HFFc6 (cell line): ENCODE measurements around the gene NPS. TPM values are rescaled to one million over a fixed set of nuclear protein-coding genes. Genes with fewer than 3 reads are reported as not detected.

Experiments used
- DNase-seq: peaks from one replicate; pipeline ENCODE4 v3.0.0-alpha.2; 2018
- H3K27ac Mint-ChIP-seq: 2 replicates; pipeline ENCODE4 v1.8.0; 2020; ENCODE audit warnings: mild to moderate bottlenecking, mixed read lengths
- H3K27me3 Mint-ChIP-seq: 2 replicates; pipeline ENCODE4 v1.8.0; 2021; ENCODE audit warnings: mild to moderate bottlenecking, moderate library complexity, mixed read lengths; ENCODE audit not compliant: insufficient read depth
- H3K36me3 Mint-ChIP-seq: 2 replicates; pipeline ENCODE4 v1.8.0; 2021; ENCODE audit warnings: low read depth, mixed read lengths
- H3K4me1 Mint-ChIP-seq: 2 replicates; pipeline ENCODE4 v1.8.0; 2020; ENCODE audit warnings: low read depth, mixed read lengths
- H3K4me3 Mint-ChIP-seq: 2 replicates; pipeline ENCODE4 v1.8.0; 2020; ENCODE audit warnings: mild to moderate bottlenecking, moderate library complexity, mixed read lengths
- H3K9me3 Mint-ChIP-seq: 2 replicates; pipeline ENCODE4 v1.8.0; 2020; ENCODE audit warnings: mild to moderate bottlenecking, mixed read lengths
- CTCF ChIP-seq: fragments of 200-600 bp; sonication (generic); IDR thresholded peaks from 2 replicates; pipeline ENCODE4 v1.5.0; 2021; ENCODE audit warnings: antibody characterized with exemption, mild to moderate bottlenecking
- long read RNA-seq: library from polyadenylated mRNA; unstranded; transcript quantifications from one replicate; pipeline ENCODE4 v2.0.0, GENCODE V29; 2019
- total RNA-seq, 6 experiments: library from RNA; stranded (reverse); fragmentation: NEBNext Ultra II Directional; extraction: Animal tissue kit (Norgen Biotek cat#: 25700); gene quantifications; 2 replicates in 1 of 6; 3 replicates in 5 of 6; pipeline ENCODE4 v1.2.3, GENCODE V29; 2021

Gene NPS
- total RNA-seq, result not detected
- long read RNA-seq, result 0 reads

- Mint-ChIP-seq H3K27ac (no peak within 1 kb of the TSS), H3K27me3 (no peaks in the 10 kb centered on the region; the same call in 1 of the 2 replicates), H3K4me1 (no peaks in the 10 kb centered on the region), H3K4me3 (no peak within 1 kb of the TSS), H3K9me3 (peaks cover 68% of the 10 kb centered on the region), H3K36me3 (peaks cover 2% of the 10 kb centered on the region; the same call in 1 of the 2 replicates)
- no peak for TF ChIP-seq CTCF
- DNase-seq, result no peak
Observed at GRCh38 chr10:127549009-127549408, at the start of gene NPS. NPS (plus strand) TSS chr10:127549309; CDS start chr10:127549369, 60 bp downstream.

GRCh38 chr10:127500127-127500526, 49.0 kb upstream of the NPS start:
- no peak overlapping the region for H3K27ac Mint-ChIP-seq
- TF ChIP-seq CTCF, result no peak
- peaks cover 3% of the 10 kb centered on the region for H3K27me3 Mint-ChIP-seq
- no peaks in the 10 kb centered on the region for H3K4me1 Mint-ChIP-seq
- no peak overlapping the region for H3K4me3 Mint-ChIP-seq
- no peak for DNase-seq
- peaks cover 30% of the 10 kb centered on the region; the same call in 1 of the 2 replicates for H3K9me3 Mint-ChIP-seq
- peaks cover 4% of the 10 kb centered on the region; the same call in 1 of the 2 replicates for H3K36me3 Mint-ChIP-seq

- Mint-ChIP-seq H3K36me3 (no peaks in the 10 kb centered on the region), H3K9me3 (peaks cover 15% of the 10 kb centered on the region; the same call in 1 of the 2 replicates), H3K27ac (no peak overlapping the region), H3K27me3 (peaks cover 1% of the 10 kb centered on the region; the same call in 1 of the 2 replicates), H3K4me1 (no peaks in the 10 kb centered on the region), H3K4me3 (no peak overlapping the region)
- TF ChIP-seq CTCF, result no peak
- no peak for DNase-seq
Observed at GRCh38 chr10:127506094-127506493, 43.0 kb upstream of the NPS start.

- Mint-ChIP-seq H3K36me3 (no peaks in the 10 kb centered on the region), H3K27me3 (peaks cover 5% of the 10 kb centered on the region), H3K27ac (no peak overlapping the region), H3K4me3 (no peak overlapping the region), H3K4me1 (no peaks in the 10 kb centered on the region), H3K9me3 (peaks cover 61% of the 10 kb centered on the region)
- no peak for TF ChIP-seq CTCF
- DNase-seq, result no peak
Observed at GRCh38 chr10:127522298-127522697, 26.8 kb upstream of the NPS start.

GRCh38 chr10:127523476-127523875, 25.6 kb upstream of the NPS start:
- peaks cover 66% of the 10 kb centered on the region for H3K9me3 Mint-ChIP-seq
- no peak for DNase-seq
- no peaks in the 10 kb centered on the region for H3K4me1 Mint-ChIP-seq
- peaks cover 5% of the 10 kb centered on the region for H3K27me3 Mint-ChIP-seq
- no peak overlapping the region for H3K27ac Mint-ChIP-seq
- no peaks in the 10 kb centered on the region for H3K36me3 Mint-ChIP-seq
- H3K4me3 Mint-ChIP-seq, result no peak overlapping the region
- TF ChIP-seq CTCF, result no peak

GRCh38 chr10:127524229-127524628, 24.9 kb upstream of the NPS start:
- no peak overlapping the region for H3K4me3 Mint-ChIP-seq
- H3K36me3 Mint-ChIP-seq, result no peaks in the 10 kb centered on the region
- H3K4me1 Mint-ChIP-seq, result no peaks in the 10 kb centered on the region
- DNase-seq, result no peak
- no peak; the same call in 1 of the 2 replicates for TF ChIP-seq CTCF
- no peak overlapping the region for H3K27ac Mint-ChIP-seq
- H3K27me3 Mint-ChIP-seq, result peaks cover 5% of the 10 kb centered on the region
- peaks cover 66% of the 10 kb centered on the region for H3K9me3 Mint-ChIP-seq
